TTC549 (cell line): ENCODE results near the gene CGNL1.

Experiments used
- FAIRE-seq: peaks from 2 replicates; lab custom pipeline; 2012; peaks lifted over from hg19 to GRCh38; lab: Jason Lieb, UNC

Gene CGNL1

GRCh38 chr15:57552678-57553334 lies 176.5 kb downstream of the CGNL1 start:
- FAIRE-seq, result no peak

DNA sequence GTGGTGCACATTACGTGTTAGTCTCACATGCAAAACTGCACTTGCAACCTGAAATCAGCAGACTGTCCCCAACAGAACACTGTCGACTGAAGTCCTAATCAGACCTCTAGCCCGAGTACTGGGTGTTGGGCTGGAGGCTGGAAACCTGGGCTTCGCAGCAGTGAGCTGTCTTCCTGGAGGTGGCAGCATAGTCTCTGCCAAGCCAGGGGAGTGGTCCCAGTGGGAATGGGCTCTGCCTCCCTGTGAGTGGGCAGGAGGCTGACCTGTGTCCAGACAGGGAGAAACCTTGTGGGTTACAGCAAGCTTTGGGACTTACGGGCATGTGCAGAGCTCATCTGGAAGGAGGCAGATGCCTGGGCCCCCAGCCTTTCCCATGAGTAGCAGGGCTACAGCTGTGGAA lies 177.2 kb downstream of the CGNL1 start:
- FAIRE-seq, result no peak

DNA sequence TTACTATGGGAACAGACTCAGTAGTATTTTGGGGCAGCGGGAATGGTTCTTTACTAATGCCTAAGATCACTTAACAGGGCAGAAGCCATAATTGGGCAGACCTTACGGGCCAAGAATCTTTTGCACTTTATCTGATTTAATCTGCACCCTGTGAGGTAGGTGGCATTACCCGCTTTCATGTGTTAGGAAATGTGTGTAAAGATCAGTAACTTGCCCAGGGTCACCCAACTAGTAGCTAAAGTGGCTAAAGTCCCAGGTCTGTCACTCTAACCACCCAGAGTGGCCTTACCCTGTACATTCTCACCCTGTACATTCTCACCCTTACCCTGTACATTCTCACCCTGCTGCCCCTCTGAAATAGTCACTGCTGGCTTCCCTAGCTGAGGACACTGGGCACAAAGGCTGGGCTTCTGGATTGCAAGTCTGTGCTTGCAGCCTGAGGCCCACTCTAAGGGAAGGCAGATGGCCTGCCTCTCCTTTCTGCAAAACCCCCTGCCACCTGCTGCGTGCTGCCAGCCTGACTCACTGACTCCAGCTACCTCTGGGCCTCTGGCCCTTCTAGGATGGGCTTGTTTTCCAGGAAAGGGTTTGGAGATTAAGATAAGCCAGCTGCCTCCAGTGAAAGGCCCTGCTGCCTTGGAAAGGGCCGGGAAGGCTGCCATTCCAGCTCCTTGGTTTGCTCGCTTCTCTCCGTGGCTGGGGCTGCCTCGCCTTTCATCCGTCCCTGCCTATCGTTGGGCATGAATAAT lies 177.9 kb downstream of the CGNL1 start:
- no peak for FAIRE-seq

DNA sequence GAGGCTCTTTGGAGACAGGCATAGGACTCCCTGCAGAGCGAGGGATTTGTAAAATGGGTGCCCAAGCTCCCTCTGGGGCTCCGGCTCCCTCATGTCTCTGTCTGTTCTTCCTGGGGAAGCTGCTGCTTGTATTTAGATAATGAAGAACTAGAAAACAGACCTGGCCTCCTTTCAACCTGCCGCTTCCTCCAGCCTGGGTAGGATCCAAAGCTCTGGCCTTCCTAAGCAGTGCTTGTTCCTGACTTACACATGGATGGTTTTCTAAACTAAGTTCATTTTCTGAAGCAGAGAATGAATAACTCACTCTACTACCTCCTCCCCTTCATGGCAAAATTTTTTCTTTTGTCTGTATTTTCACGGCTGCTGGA lies 178.5 kb downstream of the CGNL1 start:
- no peak for FAIRE-seq

DNA sequence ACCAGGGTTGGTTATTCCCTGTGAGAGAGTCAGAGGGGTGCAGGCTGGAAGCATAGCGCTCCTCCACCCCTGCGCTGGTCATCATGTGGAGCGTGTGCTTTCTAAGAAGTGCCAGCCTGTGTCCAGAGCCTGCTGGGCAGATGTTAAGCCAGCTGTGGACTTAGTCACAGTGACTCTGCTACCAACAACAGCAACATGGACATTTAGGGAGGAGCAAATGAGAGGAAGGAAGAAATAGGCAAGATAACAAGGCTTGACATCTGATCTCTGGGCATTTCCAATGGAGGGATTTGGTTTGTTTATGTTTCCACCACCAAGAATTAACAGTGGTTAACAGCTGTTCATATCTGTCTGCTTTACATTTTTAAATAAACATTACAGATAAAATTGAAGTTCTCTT lies 179.0 kb downstream of the CGNL1 start:
- no peak for FAIRE-seq

- no peak for FAIRE-seq
Measured at GRCh38 chr15:57556040-57556439, 179.7 kb downstream of the CGNL1 start.

GRCh38 chr15:57557267-57557666 lies 181.0 kb downstream of the CGNL1 start:
- FAIRE-seq, result no peak

DNA sequence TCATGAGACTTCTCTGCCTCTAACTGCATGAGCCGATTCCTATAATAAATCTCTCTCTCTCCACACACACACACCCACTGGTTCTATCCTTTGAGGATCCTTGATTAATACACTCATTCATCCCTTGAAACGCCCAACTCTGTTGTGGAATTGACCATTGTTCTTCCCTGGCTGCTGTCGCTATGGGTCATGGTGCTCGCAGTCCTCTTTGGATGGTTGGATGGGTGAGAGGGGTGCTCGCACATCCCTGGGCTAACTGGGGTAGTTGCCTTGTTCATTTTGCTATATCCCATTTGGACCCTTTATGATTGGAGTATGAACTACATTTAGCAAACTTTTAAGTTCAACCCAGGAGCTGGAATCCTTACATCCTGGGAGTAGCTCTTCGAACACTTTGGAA lies 181.5 kb downstream of the CGNL1 start:
- FAIRE-seq, result no peak

GRCh38 chr15:57559875-57560274 lies 183.6 kb downstream of the CGNL1 start:
- no peak for FAIRE-seq

GRCh38 chr15:57561041-57561711 lies 184.9 kb downstream of the CGNL1 start:
- no peak for FAIRE-seq

- no peak for FAIRE-seq
Measured at GRCh38 chr15:57562196-57562769, 186.0 kb downstream of the CGNL1 start.

- FAIRE-seq, result no peak
Measured at GRCh38 chr15:57563416-57563815, 187.1 kb downstream of the CGNL1 start.

DNA sequence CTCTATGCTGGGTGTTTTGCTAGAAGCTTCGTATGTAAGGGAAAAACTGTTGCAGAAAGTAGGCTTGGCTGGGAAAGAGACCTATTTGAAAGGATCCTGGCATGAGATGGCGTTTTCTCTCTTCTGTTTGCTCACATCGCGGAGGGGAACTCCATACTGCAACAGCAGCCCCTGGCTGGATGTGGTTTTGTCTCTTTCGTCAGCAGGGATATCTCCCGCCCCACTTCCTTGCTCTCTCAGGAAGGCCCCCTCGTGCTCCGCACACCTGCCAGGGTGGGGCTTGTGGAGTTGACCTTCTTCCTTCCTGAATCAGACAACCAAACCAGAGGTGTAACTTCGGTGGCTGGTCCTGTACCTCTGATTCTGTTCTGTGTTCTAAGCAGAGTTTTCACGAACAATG lies 189.0 kb downstream of the CGNL1 start:
- FAIRE-seq, result no peak

DNA sequence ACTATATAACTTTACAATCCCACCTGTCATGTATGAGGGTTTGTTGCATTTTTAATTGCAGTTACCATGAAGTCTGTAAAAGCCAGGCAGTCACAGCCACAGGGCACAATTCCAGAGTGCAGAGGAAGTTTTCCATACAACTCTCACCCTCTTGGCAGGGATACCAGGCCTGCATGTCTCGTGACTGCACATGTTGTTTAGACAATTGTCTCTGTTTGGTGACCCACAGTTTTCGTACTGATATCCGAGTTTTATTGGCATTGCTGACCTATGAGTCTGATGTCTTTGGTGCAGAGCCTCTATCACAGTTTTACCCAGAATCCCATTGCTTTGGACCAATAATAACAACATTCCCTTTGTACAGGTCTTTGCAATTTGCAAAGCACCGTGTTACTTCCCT lies 190.5 kb downstream of the CGNL1 start:
- FAIRE-seq, result no peak

DNA sequence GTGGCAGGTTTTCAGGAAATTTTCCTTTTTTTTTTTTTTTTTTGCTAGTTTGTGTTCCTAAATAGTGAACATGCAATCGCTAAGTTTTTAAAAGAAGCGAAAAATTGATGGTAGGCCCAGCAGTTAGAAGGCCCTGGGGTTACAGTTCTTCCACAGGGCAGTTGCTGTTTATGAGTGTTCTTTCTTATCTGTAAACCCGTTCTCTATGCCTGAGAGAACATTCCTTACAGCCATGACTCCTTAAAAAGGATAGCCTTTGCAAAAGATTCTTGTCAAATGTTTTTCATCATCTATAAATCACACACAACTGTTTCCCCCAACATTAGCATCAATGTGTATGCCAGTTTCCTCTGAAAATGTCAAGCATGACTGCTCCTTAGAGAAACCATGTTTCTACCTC lies 191.6 kb downstream of the CGNL1 start:
- FAIRE-seq, result no peak

GRCh38 chr15:57568299-57568698 lies 192.0 kb downstream of the CGNL1 start:
- FAIRE-seq, result no peak

DNA sequence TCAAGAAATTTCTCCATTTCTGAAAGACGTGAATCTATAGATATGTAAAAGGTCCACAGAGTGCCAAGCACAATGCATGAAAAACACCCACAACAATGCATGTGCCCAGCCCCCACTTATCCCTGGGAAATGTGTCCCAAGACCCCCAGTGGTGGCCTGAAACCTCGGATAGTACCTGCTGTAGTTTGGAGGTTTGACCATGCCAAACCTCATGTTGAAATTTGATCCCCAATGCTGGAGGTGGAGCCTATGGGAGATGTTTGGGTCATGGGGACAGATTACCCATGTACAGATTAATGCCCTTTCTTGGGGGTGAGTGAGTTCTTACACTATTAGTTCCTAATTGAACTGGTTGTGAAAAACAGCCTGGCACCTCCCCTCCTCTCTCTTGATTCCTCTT lies 194.0 kb downstream of the CGNL1 start:
- FAIRE-seq, result no peak

DNA sequence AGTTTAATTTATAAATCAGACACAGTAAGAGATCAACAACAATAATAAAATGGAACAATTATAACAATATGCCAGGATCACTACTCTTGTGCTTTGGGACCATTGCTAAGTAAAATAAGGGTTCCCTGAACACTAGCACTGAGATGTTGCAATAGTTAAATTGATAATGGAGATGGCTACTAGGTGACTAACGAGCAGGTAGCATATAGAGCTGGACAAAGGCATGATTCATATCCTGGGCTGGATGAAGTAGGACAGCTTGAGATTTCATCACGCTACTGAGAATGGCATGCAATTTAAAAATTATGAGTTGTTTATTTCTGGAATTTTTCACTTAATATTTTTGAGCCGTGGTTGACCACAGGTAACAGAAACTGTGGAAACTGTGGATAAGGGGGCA lies 194.7 kb downstream of the CGNL1 start:
- FAIRE-seq, result no peak

GRCh38 chr15:57571725-57572124 lies 195.4 kb downstream of the CGNL1 start:
- FAIRE-seq, result no peak

GRCh38 chr15:57572468-57572867 lies 196.2 kb downstream of the CGNL1 start:
- FAIRE-seq, result no peak

DNA sequence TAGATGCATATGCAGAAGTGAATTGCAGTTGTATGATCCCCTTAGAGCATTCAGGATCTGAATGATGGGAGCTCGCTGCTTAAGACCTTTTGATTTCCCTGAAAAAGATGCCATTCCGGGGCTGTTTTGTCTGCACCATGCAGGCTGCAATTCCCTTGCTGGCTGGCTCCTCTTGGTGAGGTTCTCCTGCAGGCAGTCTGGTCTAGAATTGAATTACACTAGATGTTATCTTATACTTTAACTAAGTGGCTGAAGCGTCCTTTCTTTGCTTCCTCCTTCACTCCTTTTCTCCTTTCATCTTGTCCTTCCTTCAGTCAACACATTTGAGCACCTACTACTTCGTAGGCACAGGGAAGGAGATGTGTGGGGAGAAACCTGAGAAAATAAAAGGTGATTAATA lies 196.8 kb downstream of the CGNL1 start:
- no peak for FAIRE-seq

- FAIRE-seq, result no peak
Measured at GRCh38 chr15:57575363-57575762, 199.1 kb downstream of the CGNL1 start.

- FAIRE-seq, result no peak
Measured at GRCh38 chr15:57578288-57578900, 202.1 kb downstream of the CGNL1 start.
